Breast epithelium (tissue), 4 donors: ENCODE results near the gene XAF1. TPM values are rescaled to one million over a fixed set of nuclear protein-coding genes. Genes with fewer than 3 reads are reported as not detected.
A peak's percentile ranks its signal among the peaks of the same experiment; 100 is the strongest.

ENCODE experiments used
- DNase-seq, 2 donors: peaks; one replicate each; pipeline ENCODE4 v3.0.0-alpha.2; 2019; ENCODE audit warnings: low spot score in 2 of 2
- H3K27ac ChIP-seq, 2 donors: fragments of 200-600 bp; sonication (generic) in 1 of 2; one replicate each; pipeline ENCODE4 v1.5.1; 2016 to 2019; ENCODE audit warnings: mild to moderate bottlenecking in 1 of 2
- H3K27me3 ChIP-seq, 2 donors: fragments of 200-600 bp; sonication (generic) in 1 of 2; one replicate each; pipeline versions ENCODE4 v1.5.1 to v1.6.0; 2017 to 2019; ENCODE audit warnings: control low read depth in 1 of 2, mild to moderate bottlenecking in 1 of 2
- H3K36me3 ChIP-seq: fragments of 200-600 bp; one replicate; pipeline ENCODE4 v1.5.1; 2019
- H3K4me1 ChIP-seq, 2 donors: fragments of 200-600 bp; sonication (generic); one replicate each; pipeline ENCODE4 v1.5.1; 2016 to 2019; ENCODE audit warnings: control low read depth in 1 of 2
- H3K4me3 ChIP-seq, 3 donors: fragments of 200-600 bp; sonication (generic); 1 replicate in 2 of 3; 2 replicates in 1 of 3; pipeline ENCODE4 v1.5.1; 2016 to 2019; ENCODE audit warnings: mild to moderate bottlenecking in 3 of 3, moderate library complexity in 2 of 3
- H3K9me3 ChIP-seq, 2 donors: fragments of 200-600 bp; sonication (generic) in 1 of 2; one replicate each; pipeline ENCODE4 v1.5.1; 2016 to 2019; ENCODE audit warnings: control low read depth in 1 of 2
- CTCF ChIP-seq, 3 donors: fragments of 450-650 bp; IDR thresholded peaks; one replicate each; pipeline ENCODE4 v1.5.1; 2016 to 2017; ENCODE audit warnings: antibody characterized with exemption in 3 of 3, mild to moderate bottlenecking in 3 of 3, moderate library complexity in 3 of 3
- POLR2A ChIP-seq: fragments of 450-650 bp; IDR thresholded peaks from one replicate; pipeline ENCODE4 v1.6.1; 2016; ENCODE audit warnings: antibody characterized with exemption, mild to moderate bottlenecking, moderate library complexity
- POLR2AphosphoS5 ChIP-seq, 3 donors: sonication (generic); formaldehyde crosslinking; IDR thresholded peaks; one replicate each; pipeline ENCODE4 v1.6.1; 2017; ENCODE audit warnings: antibody characterized with exemption in 3 of 3
- intact Hi-C: fragments of 100-400 bp; cut with DNase I; formaldehyde crosslinking; loops from one replicate; pipeline ENCODE4 v1.15.1; 2023; ENCODE audit warnings: low total_unique reads
- total RNA-seq, 3 donors: library from RNA; depleted of rRNA; stranded (reverse); fragments of >200 nt; gene quantifications; one replicate each; pipeline ENCODE4 v1.1.0, GENCODE V29; 2016

The XAF1 gene
- total RNA-seq, 3 donors from 2014 or later, result 15.2 to 25.6 (median 25.2) TPM

- peak in 1 of 2 donors; percentile 68 for DNase-seq
- Histone ChIP-seq H3K4me1 (peaks cover 8 to 11% of the 10 kb centered on the region in 2 donors), H3K4me3 (no peak overlapping the region), H3K27me3 (peaks cover 0 to 13% of the 10 kb centered on the region in 2 donors), H3K9me3 (peaks cover 0 to 8% of the 10 kb centered on the region in 2 donors), H3K36me3 (no peaks in the 10 kb centered on the region), H3K27ac (peak overlapping the region; percentile 70 to 78)
- TF ChIP-seq CTCF (IDR thresholded peaks at IDR 0.05) (no peak), POLR2AphosphoS5 (IDR thresholded peaks at IDR 0.05) (no peak), POLR2A (no peak)
- intact Hi-C loops, result no loop called here
These were observed 44.7 kb upstream of the XAF1 start for GRCh38 chr17:6711081-6711674.

- H3K4me1 ChIP-seq, result peaks cover 8 to 11% of the 10 kb centered on the region in 2 donors
- H3K4me3 ChIP-seq, result no peak overlapping the region
- TF ChIP-seq CTCF (IDR thresholded peaks at IDR 0.05), result no peak
- no peak for TF ChIP-seq POLR2A
- intact Hi-C loops, result no loop called here
- no peaks in the 10 kb centered on the region for H3K36me3 ChIP-seq
- peaks cover 0 to 13% of the 10 kb centered on the region in 2 donors for H3K27me3 ChIP-seq
- H3K9me3 ChIP-seq, result peaks cover 0 to 8% of the 10 kb centered on the region in 2 donors
- no peak for DNase-seq
- H3K27ac ChIP-seq, result peak overlapping the region; percentile 70 to 78
These were observed 44.2 kb upstream of the XAF1 start for GRCh38 chr17:6711681-6712057.

GRCh38 chr17:6712058-6712853 is 43.6 kb upstream of the XAF1 start:
- DNase-seq, result peak; percentile 63 to 64
- H3K9me3 ChIP-seq, result peaks cover 0 to 8% of the 10 kb centered on the region in 2 donors
- H3K27me3 ChIP-seq, result peaks cover 0 to 13% of the 10 kb centered on the region in 2 donors
- peak overlapping the region in 2 of 3 donors; percentile 41 to 66 for H3K4me3 ChIP-seq
- no peaks in the 10 kb centered on the region for H3K36me3 ChIP-seq
- H3K4me1 ChIP-seq, result peaks cover 8 to 11% of the 10 kb centered on the region in 2 donors
- intact Hi-C loops, result no loop called here
- TF ChIP-seq POLR2A, result no peak
- TF ChIP-seq CTCF (IDR thresholded peaks at IDR 0.05), result no peak
- no peak for TF ChIP-seq POLR2AphosphoS5 (IDR thresholded peaks at IDR 0.05)
- peak overlapping the region; percentile 70 to 78 for H3K27ac ChIP-seq

GRCh38 chr17:6712854-6713129 is 43.1 kb upstream of the XAF1 start:
- Histone ChIP-seq H3K27ac (peak overlapping the region in 1 of 2 donors; percentile 40), H3K27me3 (peaks cover 0 to 13% of the 10 kb centered on the region in 2 donors), H3K36me3 (no peaks in the 10 kb centered on the region), H3K9me3 (peaks cover 0 to 8% of the 10 kb centered on the region in 2 donors), H3K4me3 (peak overlapping the region; percentile 20 to 66 (median 41)), H3K4me1 (peaks cover 8 to 11% of the 10 kb centered on the region in 2 donors)
- no peak for TF ChIP-seq POLR2A
- TF ChIP-seq CTCF (IDR thresholded peaks at IDR 0.05), result no peak
- TF ChIP-seq POLR2AphosphoS5 (IDR thresholded peaks at IDR 0.05), result no peak
- no peak for DNase-seq
- intact Hi-C loops, result no loop called here
